CD14-positive monocyte (primary cell): ENCODE results near the gene PDE4B. TPM values are rescaled to one million over a fixed set of nuclear protein-coding genes. Genes with fewer than 3 reads are reported as not detected.

ENCODE experiments used
- DNase-seq, 3 donors: peaks; one replicate each; pipeline ENCODE4 v3.0.0-alpha.2; 2011 to 2022
- H2AFZ ChIP-seq: 2 replicates; pipeline ENCODE4 v1.6.0; 2012; ENCODE audit warnings: mild to moderate bottlenecking, low read depth, low read length, inconsistent platforms; ENCODE audit not compliant: insufficient read depth, poor library complexity, severe bottlenecking
- H3K27ac ChIP-seq, 2 donors: 1 replicate in 1 of 2; 2 replicates in 1 of 2; pipeline ENCODE4 v1.5.1; 2012 to 2013; ENCODE audit warnings: low read length in 2 of 2, control low read depth in 1 of 2, inconsistent platforms in 1 of 2, low read depth in 1 of 2, mild to moderate bottlenecking in 1 of 2
- H3K27me3 ChIP-seq, 2 donors: one replicate each; pipeline versions ENCODE4 v1.6.0 to v1.6.1; 2011 to 2013; ENCODE audit warnings: low read length in 2 of 2; ENCODE audit not compliant: control insufficient read depth in 2 of 2, insufficient read depth in 2 of 2
- H3K36me3 ChIP-seq, 2 donors: replicated peaks in 1 of 2; 1 replicate in 1 of 2; 2 replicates in 1 of 2; pipeline versions ENCODE4 v1.5.1 to v1.6.1; 2012 to 2013; ENCODE audit warnings: low read length in 2 of 2, control low read depth in 1 of 2, inconsistent platforms in 1 of 2, mild to moderate bottlenecking in 1 of 2; ENCODE audit not compliant: insufficient read depth in 2 of 2, control insufficient read depth in 1 of 2
- H3K4me1 ChIP-seq, 2 donors: 1 replicate in 1 of 2; 2 replicates in 1 of 2; pipeline versions ENCODE4 v1.5.1 to v1.6.1; 2012 to 2013; ENCODE audit warnings: low read length in 2 of 2, control low read depth in 1 of 2, inconsistent platforms in 1 of 2, mild to moderate bottlenecking in 1 of 2, moderate library complexity in 1 of 2; ENCODE audit not compliant: insufficient read depth in 2 of 2, control insufficient read depth in 1 of 2
- H3K4me2 ChIP-seq: replicated peaks from 2 replicates; pipeline ENCODE3; 2012; ENCODE audit warnings: low read length, moderate library complexity, mild to moderate bottlenecking; ENCODE audit not compliant: poor library complexity, severe bottlenecking; ENCODE audit errors: extremely low read depth
- H3K4me3 ChIP-seq, 3 experiments: fragments of 200-600 bp in 1 of 3; sonication (generic) in 1 of 3; replicated peaks in 1 of 3; 1 replicate in 2 of 3; 2 replicates in 1 of 3; pipeline ENCODE4 v1.5.1; 2011 to 2013; ENCODE audit warnings: low read length in 3 of 3, mild to moderate bottlenecking in 3 of 3, control low read depth in 2 of 3, low read depth in 2 of 3, inconsistent platforms in 1 of 3, moderate library complexity in 1 of 3
- H3K79me2 ChIP-seq: 2 replicates; pipeline ENCODE4 v1.6.0; 2012; ENCODE audit warnings: mild to moderate bottlenecking, control low read depth, inconsistent platforms, low read length, moderate library complexity; ENCODE audit not compliant: insufficient read depth
- H3K9ac ChIP-seq: 2 replicates; pipeline ENCODE4 v1.6.0; 2017; ENCODE audit warnings: low read length, mild to moderate bottlenecking; ENCODE audit not compliant: insufficient read depth, poor library complexity, severe bottlenecking
- H3K9me3 ChIP-seq, 2 donors: replicated peaks in 1 of 2; 1 replicate in 1 of 2; 2 replicates in 1 of 2; pipeline versions ENCODE4 v1.5.1 to v1.6.1; 2012 to 2013; ENCODE audit warnings: low read length in 2 of 2, control low read depth in 1 of 2; ENCODE audit not compliant: control insufficient read depth in 1 of 2, insufficient read depth in 1 of 2
- H4K20me1 ChIP-seq: 2 replicates; pipeline ENCODE4 v1.6.0; 2012; ENCODE audit warnings: mild to moderate bottlenecking, low read length, control low read depth, moderate library complexity; ENCODE audit not compliant: insufficient read depth
- H3K27ac Mint-ChIP-seq, 7 donors: one replicate each; pipeline ENCODE4 v1.8.0; 2020; ENCODE audit warnings: mild to moderate bottlenecking in 7 of 7, mixed read lengths in 7 of 7, moderate library complexity in 6 of 7, inconsistent platforms in 2 of 7
- H3K27me3 Mint-ChIP-seq, 3 donors: one replicate each; pipeline ENCODE4 v1.8.0; 2021 to 2022; ENCODE audit warnings: low read depth in 3 of 3, mild to moderate bottlenecking in 3 of 3, mixed read lengths in 3 of 3, moderate library complexity in 3 of 3, inconsistent platforms in 1 of 3
- H3K36me3 Mint-ChIP-seq, 2 donors: one replicate each; pipeline ENCODE4 v1.8.0; 2020; ENCODE audit warnings: mixed read lengths in 2 of 2, inconsistent platforms in 1 of 2, mild to moderate bottlenecking in 1 of 2
- H3K4me1 Mint-ChIP-seq: one replicate; pipeline ENCODE4 v1.8.0; 2020; ENCODE audit warnings: mild to moderate bottlenecking, mixed read lengths
- H3K4me3 Mint-ChIP-seq, 2 donors: one replicate each; pipeline ENCODE4 v1.8.0; 2020; ENCODE audit warnings: mild to moderate bottlenecking in 2 of 2, mixed read lengths in 2 of 2, moderate library complexity in 1 of 2
- H3K9me3 Mint-ChIP-seq, 7 donors: one replicate each; pipeline ENCODE4 v1.8.0; 2020 to 2022; ENCODE audit warnings: mixed read lengths in 7 of 7, mild to moderate bottlenecking in 6 of 7, moderate library complexity in 6 of 7, inconsistent platforms in 2 of 7
- WGBS: methylation state at CpG from one replicate; pipeline ENCODE4 v1.1.5; 2013; ENCODE audit warnings: missing lambda C conversion rate; ENCODE audit not compliant: insufficient coverage; 5-methylcytosine and 5-hydroxymethylcytosine counted together
- intact Hi-C, 2 donors: fragments of 100-400 bp; cut with micrococcal nuclease; formaldehyde crosslinking; loops; one replicate each; pipeline versions ENCODE4 v1.15.0 to v1.15.1; 2023
- polyA plus RNA-seq, 3 donors: library from polyadenylated mRNA; depleted of rRNA in 1 of 3; unstranded in 2 of 3; stranded (reverse) in 1 of 3; fragments of 300-500 nt in 2 of 3; fragments of >200 nt in 1 of 3; fragmentation: Illumina TruSeq in 2 of 3; gene quantifications; 1 replicate in 2 of 3; 2 replicates in 1 of 3; pipeline ENCODE4 v1.2.3, GENCODE V29; 2012 to 2021
- TF ChIP-seq, protein P1 (sequence below): fragments of 200-600 bp; IDR thresholded peaks from one replicate; pipeline ENCODE4 v1.8.0; 2022; ENCODE audit warnings: antibody characterized with exemption, mild to moderate bottlenecking

The PDE4B gene
- polyA plus RNA-seq, 3 donors, result 17.2 to 52.8 (median 25.2) TPM

DNA sequence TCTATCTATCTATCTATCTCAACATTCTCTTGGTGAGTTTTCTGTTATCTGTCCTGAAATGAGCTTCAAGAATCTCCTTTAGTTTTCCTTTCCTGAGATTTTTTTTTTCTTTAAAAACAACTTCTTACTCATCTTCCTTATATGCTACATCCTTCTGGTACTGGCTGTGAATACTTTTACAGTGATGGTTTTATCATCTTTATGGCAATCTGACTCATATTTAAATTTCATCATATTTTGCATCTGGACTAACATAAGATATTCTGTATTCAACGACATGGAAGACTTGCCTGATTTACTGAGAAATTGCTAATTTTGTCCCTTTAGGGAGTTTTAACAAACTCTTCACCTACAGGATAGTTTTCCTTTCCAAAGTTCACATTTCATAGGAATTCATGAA lies 33.0 kb downstream of the PDE4B start:
- no peak overlapping the region for H3K4me3 ChIP-seq
- Mint-ChIP-seq H3K36me3 (no peaks in the 10 kb centered on the region), H3K9me3 (peaks cover 0 to 3% (median 0%) of the 10 kb centered on the region in 7 donors), H3K4me1 (peaks cover 13% of the 10 kb centered on the region), H3K4me3 (no peak overlapping the region), H3K27me3 (peaks cover 0 to 3% (median 0%) of the 10 kb centered on the region in 3 donors), H3K27ac (no peak overlapping the region)
- H2AFZ ChIP-seq, result no peak overlapping the region
- no peak overlapping the region for H3K27ac ChIP-seq
- no peak overlapping the region for H3K9ac ChIP-seq
- no CpG with 5 or more reads among the region's 1 CpG for WGBS
- H3K9me3 ChIP-seq, result no peaks in the 10 kb centered on the region
- peaks cover 12 to 16% of the 10 kb centered on the region in 2 donors for H3K4me1 ChIP-seq
- no peak overlapping the region for H3K4me2 ChIP-seq
- H3K27me3 ChIP-seq, result no peaks in the 10 kb centered on the region
- no peaks in the 10 kb centered on the region for H3K36me3 ChIP-seq
- no peaks in the 10 kb centered on the region for H3K79me2 ChIP-seq
- TF ChIP-seq, protein P1, sequence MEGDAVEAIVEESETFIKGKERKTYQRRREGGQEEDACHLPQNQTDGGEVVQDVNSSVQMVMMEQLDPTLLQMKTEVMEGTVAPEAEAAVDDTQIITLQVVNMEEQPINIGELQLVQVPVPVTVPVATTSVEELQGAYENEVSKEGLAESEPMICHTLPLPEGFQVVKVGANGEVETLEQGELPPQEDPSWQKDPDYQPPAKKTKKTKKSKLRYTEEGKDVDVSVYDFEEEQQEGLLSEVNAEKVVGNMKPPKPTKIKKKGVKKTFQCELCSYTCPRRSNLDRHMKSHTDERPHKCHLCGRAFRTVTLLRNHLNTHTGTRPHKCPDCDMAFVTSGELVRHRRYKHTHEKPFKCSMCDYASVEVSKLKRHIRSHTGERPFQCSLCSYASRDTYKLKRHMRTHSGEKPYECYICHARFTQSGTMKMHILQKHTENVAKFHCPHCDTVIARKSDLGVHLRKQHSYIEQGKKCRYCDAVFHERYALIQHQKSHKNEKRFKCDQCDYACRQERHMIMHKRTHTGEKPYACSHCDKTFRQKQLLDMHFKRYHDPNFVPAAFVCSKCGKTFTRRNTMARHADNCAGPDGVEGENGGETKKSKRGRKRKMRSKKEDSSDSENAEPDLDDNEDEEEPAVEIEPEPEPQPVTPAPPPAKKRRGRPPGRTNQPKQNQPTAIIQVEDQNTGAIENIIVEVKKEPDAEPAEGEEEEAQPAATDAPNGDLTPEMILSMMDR, result no peak
- DNase-seq, result no peak
- no peaks in the 10 kb centered on the region for H4K20me1 ChIP-seq
- intact Hi-C loops, result no loop called here

DNA sequence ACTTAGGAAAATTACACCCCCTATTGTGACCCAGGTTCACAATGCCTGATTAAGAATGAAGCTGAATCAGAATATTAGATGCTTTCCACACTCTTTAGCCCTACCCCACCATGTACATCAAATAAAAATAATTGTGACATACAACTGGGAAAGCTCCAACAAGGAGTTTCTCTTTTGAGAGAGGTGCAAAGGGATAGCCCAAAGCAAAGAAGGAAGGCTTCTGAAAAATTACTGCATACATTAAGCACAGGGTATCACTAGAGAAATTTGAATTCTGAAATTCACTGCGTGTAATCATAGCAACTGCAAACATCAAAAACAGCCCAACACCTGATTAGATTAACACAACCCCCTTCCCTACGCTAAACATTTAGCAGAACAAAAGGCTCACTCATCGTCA lies 34.1 kb downstream of the PDE4B start:
- Histone ChIP-seq H3K4me1 (peaks cover 1 to 5% of the 10 kb centered on the region in 2 donors), H3K27ac (no peak overlapping the region), H4K20me1 (no peaks in the 10 kb centered on the region), H3K4me3 (no peak overlapping the region), H3K9ac (no peak overlapping the region), H3K36me3 (no peaks in the 10 kb centered on the region), H3K4me2 (no peak overlapping the region), H3K79me2 (no peaks in the 10 kb centered on the region), H3K9me3 (no peaks in the 10 kb centered on the region), H2AFZ (no peak overlapping the region), H3K27me3 (no peaks in the 10 kb centered on the region)
- Mint-ChIP-seq H3K4me1 (peaks cover 4% of the 10 kb centered on the region), H3K27ac (no peak overlapping the region), H3K36me3 (no peaks in the 10 kb centered on the region), H3K27me3 (peaks cover 0 to 3% (median 0%) of the 10 kb centered on the region in 3 donors), H3K9me3 (peaks cover 0 to 3% (median 0%) of the 10 kb centered on the region in 7 donors), H3K4me3 (no peak overlapping the region)
- intact Hi-C loops, result no loop called here
- DNase-seq, result no peak
- 93% methylated on average over 2 of the region's 3 CpGs for WGBS
- TF ChIP-seq, protein P1, result no peak
